GM10248 (cell line): Measurements from ENCODE around the gene RIC8A.

Experiments
- CTCF ChIA-PET: fragments of 300-600 bp; sonication (Branson Sonifier 250); formaldehyde crosslinking; extraction: SDS; loops from one replicate; lab custom pipeline; 2021; ENCODE audit warnings: antibody characterized with exemption; lab: Yijun Ruan, JAX
- POLR2A ChIA-PET: fragments of 350-650 bp; sonication (Branson Sonifier 250); formaldehyde crosslinking; extraction: SDS; loops from one replicate; lab custom pipeline; 2020; ENCODE audit warnings: antibody characterized with exemption; lab: Yijun Ruan, JAX
- DNase-seq: peaks from one replicate; pipeline ENCODE4 v3.0.0; 2012; ENCODE audit errors: extremely low spot score
- CTCF ChIP-seq: IDR thresholded peaks from 2 replicates; pipeline ENCODE4 v1.5.1; 2012; ENCODE audit warnings: mild to moderate bottlenecking, low read depth; ENCODE audit errors: extremely low read depth, missing control alignments, control extremely low read depth

RIC8A gene

GRCh38 chr11:212150-213100 is 4.9 kb downstream of the RIC8A start:
- DNase-seq, result no peak
- ChIA-PET CTCF (interaction anchor here (0.7 to 1.9 kb wide), 5 partner anchors 9 to 66 kb away, joined by 3 to 6 read pairs (median 4); partner anchors contain the start of gene NLRP6), POLR2A (interaction anchor here (0.6 kb wide), 1 partner anchor 584 kb away, joined by 3 read pairs; no protein-coding TSS in a partner anchor)
- TF ChIP-seq CTCF, result no peak

GRCh38 chr11:213111-213510 is 5.6 kb downstream of the RIC8A start:
- TF ChIP-seq CTCF, result no peak
- ChIA-PET POLR2A (no interaction called here), CTCF (interaction anchor here (0.7 to 1.9 kb wide), 3 partner anchors 38 to 65 kb away, joined by 3 to 6 read pairs (median 4); partner anchors contain the start of gene NLRP6)
- no peak for DNase-seq

DNA sequence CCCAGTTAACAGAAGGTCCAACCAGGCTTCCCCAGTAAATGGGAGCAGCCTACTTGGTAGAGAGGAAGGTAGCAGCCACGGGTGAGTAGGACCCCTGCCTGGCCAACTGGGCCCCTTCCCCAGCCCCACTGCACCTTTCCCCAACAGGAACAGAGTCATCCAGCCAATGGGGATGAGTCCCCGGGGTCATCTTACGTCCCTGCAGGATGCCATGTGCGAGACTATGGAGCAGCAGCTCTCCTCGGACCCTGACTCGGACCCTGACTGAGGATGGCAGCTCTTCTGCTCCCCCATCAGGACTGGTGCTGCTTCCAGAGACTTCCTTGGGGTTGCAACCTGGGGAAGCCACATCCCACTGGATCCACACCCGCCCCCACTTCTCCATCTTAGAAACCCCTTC is 6.6 kb downstream of the RIC8A start:
- ChIA-PET POLR2A (interaction anchor here (0.7 kb wide), 1 partner anchor 526 kb away, joined by 3 read pairs; no protein-coding TSS in a partner anchor), CTCF (interaction anchor here (1.7 to 3.4 kb wide), 2 partner anchors 37 to 148 kb away, joined by 6 to 11 read pairs; no protein-coding TSS in a partner anchor)
- no peak for DNase-seq
- no peak for TF ChIP-seq CTCF

- CTCF ChIA-PET, result interaction anchor here (1.1 to 3.4 kb wide), 4 partner anchors 8 to 146 kb away, joined by 3 to 11 read pairs (median 4); partner anchors contain the start of genes BET1L and RIC8A
- no peak for DNase-seq
- POLR2A ChIA-PET, result interaction anchor here (0.5 to 1.8 kb wide), 3 partner anchors 8 to 43 kb away, joined by 3 to 5 read pairs (median 3); partner anchors contain the start of genes BET1L and RIC8A
- TF ChIP-seq CTCF, result no peak
Measured at GRCh38 chr11:215581-216037, 8.1 kb downstream of the RIC8A start.

DNA sequence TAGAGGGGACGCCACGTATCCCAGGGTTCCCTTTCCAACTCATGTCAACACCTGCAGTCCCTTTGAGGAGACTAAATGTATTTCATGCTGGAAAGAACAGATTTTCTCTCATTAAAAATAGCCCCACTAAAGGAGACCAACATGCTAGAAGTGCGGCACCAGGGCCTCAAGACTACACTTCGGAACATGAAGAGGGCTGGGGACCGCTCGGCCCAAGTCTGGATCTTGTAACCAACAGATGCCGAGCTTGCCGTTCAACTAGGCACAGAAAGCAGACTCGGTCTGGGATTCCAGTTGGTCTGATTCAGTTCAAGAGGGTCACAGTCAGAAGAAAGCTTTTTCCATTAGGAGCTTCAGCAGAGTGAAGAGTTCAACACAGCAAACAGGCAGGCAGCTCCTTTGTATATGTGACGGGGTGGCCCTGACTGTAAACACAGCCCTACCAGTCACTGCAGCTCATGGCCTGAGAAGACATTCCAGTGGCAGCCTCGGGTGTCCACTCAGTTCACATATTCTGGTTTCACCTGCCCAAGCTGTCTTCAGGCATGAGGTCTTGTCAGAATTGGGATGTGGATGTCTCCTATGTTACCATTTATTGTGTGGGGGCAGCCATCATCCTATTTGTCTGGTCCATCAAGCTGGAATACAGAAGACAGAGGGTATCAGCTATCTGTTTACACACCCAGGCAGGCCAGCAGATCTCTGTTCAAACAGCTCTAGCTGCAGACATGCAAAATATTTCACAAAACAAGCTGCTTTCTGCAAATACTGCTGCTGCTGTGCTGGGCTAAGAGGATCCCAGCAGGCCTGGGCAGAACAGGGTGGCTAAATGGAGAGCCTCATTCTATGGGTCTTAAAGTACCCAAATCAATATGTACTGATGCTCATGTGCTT is 8.8 kb downstream of the RIC8A start:
- POLR2A ChIA-PET, result interaction anchor here (0.5 to 1.8 kb wide), 4 partner anchors 9 to 57 kb away, joined by 3 to 5 read pairs (median 3); partner anchors contain the start of genes BET1L and RIC8A
- CTCF ChIA-PET, result interaction anchor here (1.1 to 3.4 kb wide), 7 partner anchors 9 to 146 kb away, joined by 3 to 11 read pairs (median 3); partner anchors contain the start of genes BET1L and RIC8A
- DNase-seq, result no peak
- TF ChIP-seq CTCF, result no peak
